Measurements from ENCODE around the gene CXCL12.

DNA sequence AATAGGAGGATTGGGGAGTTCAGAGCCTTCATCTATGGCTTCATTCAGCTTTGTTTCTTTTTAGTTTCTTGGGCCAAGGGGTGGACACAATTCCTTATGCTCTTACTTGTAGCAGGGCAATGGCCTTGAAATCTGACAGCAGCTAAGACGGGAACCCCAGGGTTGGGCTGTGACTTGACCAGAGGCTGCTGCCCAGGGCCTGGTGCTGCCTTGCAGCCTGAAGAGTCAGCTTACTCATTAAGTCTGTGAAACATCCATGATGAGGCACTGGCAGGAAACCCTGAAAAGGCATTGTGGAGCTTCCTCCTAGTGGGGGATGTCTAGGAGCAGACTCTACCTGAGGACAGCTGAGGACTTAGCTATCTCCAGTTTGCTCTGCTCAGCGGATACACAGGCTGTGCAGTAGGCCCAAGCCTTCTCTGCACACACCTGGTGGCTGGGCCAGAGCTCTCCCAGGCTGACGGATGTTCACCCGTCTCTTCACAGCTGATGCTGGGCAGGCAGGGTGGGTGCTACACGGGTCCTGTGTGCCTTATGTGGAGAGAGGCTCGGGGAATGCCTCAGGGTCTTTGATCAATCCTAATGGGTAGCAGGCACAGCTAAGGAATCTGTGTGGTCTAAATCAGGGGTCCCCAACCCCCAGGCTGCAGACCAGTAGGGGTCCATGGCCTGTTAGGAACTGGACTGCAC is 17.8 kb downstream of the CXCL12 start:
- TF ChIP-seq CTCF (IDR thresholded peaks at IDR 0.05; ENCODE audit: low read depth, low read length, missing input control) = no peak
- TF ChIP-seq SP1 (IDR thresholded peaks at IDR 0.05) = no peak
- no peak for TF ChIP-seq ZBTB33 (IDR thresholded peaks at IDR 0.05)
- no peak for TF ChIP-seq TAF1 (conservative IDR thresholded peaks at IDR 0.05)
- TF ChIP-seq MAX (IDR thresholded peaks at IDR 0.05) = no peak
- TF ChIP-seq NR2F2 (IDR thresholded peaks at IDR 0.05) = no peak
- no peak for TF ChIP-seq YY1 (IDR thresholded peaks at IDR 0.05)
- no peak for TF ChIP-seq GABPA (IDR thresholded peaks at IDR 0.05 in 1 of 2, conservative IDR thresholded peaks at IDR 0.05 in 1 of 2)
- TF ChIP-seq JUND (IDR thresholded peaks at IDR 0.05) = no peak
- TF ChIP-seq RAD21 (IDR thresholded peaks at IDR 0.05) = no peak
- TF ChIP-seq REST (IDR thresholded peaks at IDR 0.05) = no peak
- no peak for TF ChIP-seq FOXA2 (IDR thresholded peaks at IDR 0.05)
- TF ChIP-seq, protein P1, sequence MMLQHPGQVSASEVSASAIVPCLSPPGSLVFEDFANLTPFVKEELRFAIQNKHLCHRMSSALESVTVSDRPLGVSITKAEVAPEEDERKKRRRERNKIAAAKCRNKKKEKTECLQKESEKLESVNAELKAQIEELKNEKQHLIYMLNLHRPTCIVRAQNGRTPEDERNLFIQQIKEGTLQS (IDR thresholded peaks at IDR 0.05) = no peak
